Measurements from ENCODE around the gene POC1B. TPM values are rescaled to one million over a fixed set of nuclear protein-coding genes. Genes with fewer than 3 reads are reported as not detected.

POC1B gene
- total RNA-seq, 2 donors from 2014 or later = 18.3 to 35.8 TPM

DNA sequence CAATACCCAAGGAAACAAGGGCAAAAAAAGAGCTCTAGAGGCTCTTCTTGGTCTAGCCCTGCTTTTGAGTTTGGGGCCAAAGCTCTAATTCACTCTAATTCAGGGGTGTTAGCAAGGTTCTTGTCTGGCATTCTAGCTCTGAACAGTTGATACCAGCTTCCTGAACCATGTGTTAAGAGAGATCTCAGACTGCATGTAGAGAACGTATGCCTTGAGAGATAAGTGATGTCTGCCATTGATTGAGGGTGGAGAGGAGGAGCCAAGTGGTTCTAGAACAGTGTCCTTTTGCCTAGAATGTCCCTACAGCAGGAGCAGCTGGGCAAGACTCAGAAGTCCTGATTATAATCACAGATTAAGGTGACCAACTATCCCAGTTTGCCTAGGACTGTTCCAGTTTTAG is 18.2 kb upstream of the POC1B start:
- H3K9me3 Mint-ChIP-seq = no peaks in the 10 kb centered on the region
- ATAC-seq (no peak), DNase-seq (ENCODE audit: low spot score in 2 of 2) (no peak)
- no peaks in the 10 kb centered on the region for H3K36me3 Mint-ChIP-seq
- H3K27ac Mint-ChIP-seq = no peak overlapping the region

- H3K27ac Mint-ChIP-seq = no peak overlapping the region
- peak; percentile 84 to 86 for ATAC-seq
- H3K36me3 Mint-ChIP-seq = no peaks in the 10 kb centered on the region
- H3K9me3 Mint-ChIP-seq = no peaks in the 10 kb centered on the region
- peak in 1 of 2 donors; percentile 65 for DNase-seq (ENCODE audit: low spot score in 2 of 2)
Observed at GRCh38 chr12:89542912-89543592, 17.2 kb upstream of the POC1B start.

- Mint-ChIP-seq H3K36me3 (no peaks in the 10 kb centered on the region), H3K9me3 (no peaks in the 10 kb centered on the region), H3K27ac (no peak overlapping the region)
- no peak for ATAC-seq
- DNase-seq (ENCODE audit: low spot score in 2 of 2) = no peak
Observed at GRCh38 chr12:89542236-89542635, 16.4 kb upstream of the POC1B start.

DNA sequence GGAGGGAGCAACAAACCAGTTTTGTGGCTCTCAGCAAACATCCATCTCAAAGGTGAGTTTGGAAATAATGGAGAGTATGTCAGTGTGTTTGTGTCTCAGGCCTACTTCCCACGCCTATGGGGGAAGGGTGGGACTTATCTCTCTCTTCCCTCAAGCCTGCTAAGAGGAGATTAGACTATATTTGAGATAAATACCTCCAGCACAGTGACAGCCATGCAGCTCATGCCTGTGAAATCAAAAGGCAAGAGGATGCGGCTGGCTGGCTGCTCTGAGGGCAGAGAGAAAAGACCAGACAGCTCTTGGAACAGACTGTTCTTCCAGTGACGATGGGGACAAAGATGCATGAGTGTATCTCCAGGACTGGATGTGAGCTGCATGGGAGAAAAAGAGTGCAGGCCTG is 14.7 kb upstream of the POC1B start:
- no peaks in the 10 kb centered on the region for H3K36me3 Mint-ChIP-seq
- H3K9me3 Mint-ChIP-seq = no peaks in the 10 kb centered on the region
- DNase-seq (ENCODE audit: low spot score in 2 of 2) = no peak
- ATAC-seq = no peak
- no peak overlapping the region for H3K27ac Mint-ChIP-seq

DNA sequence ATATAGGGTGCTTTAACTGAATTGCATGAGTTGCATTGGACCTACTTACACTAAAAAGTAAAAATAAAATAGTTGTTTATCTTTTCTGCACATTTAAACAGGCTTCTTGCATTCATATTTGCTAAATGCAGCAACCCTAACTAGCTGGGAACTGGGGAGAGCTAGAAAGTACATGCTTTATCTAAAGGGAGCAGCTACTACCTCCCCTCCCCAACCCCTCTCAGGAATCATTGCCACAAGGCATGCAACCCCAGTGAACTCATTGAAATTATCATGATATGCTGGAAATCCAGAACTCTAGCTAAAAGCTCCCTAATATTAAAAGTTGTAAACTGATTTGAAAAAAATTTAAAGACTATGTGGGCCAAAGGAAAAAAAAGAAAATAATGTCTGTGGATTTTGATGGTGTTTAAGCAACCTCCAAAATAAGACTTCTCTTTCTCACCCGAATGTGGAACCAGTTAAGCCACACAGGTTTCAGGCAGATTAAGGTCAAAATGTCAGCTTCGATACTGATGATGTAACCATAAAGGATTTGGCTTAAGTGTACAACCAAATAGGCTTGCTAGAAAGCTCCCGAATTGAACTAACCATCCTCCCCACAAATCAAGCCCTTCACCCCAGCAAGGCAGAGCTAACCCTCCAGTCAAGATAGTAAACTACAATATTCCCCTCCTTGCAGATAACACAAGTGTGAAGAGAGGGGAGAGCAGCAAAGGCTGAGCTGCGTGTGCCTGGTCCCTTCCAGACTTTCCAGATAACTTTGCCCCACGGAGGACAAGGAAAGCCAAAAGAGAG is 13.8 kb upstream of the POC1B start:
- H3K36me3 Mint-ChIP-seq = no peaks in the 10 kb centered on the region
- ATAC-seq (no peak), DNase-seq (ENCODE audit: low spot score in 2 of 2) (no peak)
- H3K9me3 Mint-ChIP-seq = no peaks in the 10 kb centered on the region
- H3K27ac Mint-ChIP-seq = no peak overlapping the region

DNA sequence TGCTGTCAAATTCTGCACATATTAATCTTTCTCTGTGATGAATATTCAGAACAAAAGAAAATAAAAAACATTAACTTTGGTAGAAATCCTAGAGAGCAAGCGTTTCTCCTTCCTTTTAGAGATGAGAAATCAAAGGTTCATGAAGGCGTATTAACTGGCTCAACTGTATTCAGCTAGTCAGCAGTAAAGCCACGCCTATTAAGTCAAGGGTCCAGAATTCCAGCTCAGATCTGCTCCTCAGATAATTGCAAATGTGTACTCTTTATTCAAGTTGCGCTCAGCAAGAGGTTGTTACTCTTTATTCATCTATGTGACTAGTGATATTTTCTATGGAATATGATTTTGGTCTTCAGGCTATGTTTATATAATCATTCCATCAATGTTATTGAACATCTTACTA is 13.1 kb upstream of the POC1B start:
- ATAC-seq (no peak), DNase-seq (ENCODE audit: low spot score in 2 of 2) (no peak)
- no peaks in the 10 kb centered on the region for H3K36me3 Mint-ChIP-seq

GRCh38 chr12:89537389-89537788 is 11.5 kb upstream of the POC1B start:
- Mint-ChIP-seq H3K36me3 (no peaks in the 10 kb centered on the region), H3K27ac (no peak overlapping the region), H3K9me3 (no peaks in the 10 kb centered on the region)
- ATAC-seq = no peak
- DNase-seq (ENCODE audit: low spot score in 2 of 2) = no peak

More for the DNA sequence above, 13.1 kb upstream of the POC1B start:
- Mint-ChIP-seq H3K27ac (no peak overlapping the region), H3K9me3 (no peaks in the 10 kb centered on the region)

GRCh38 chr12:89529738-89530137 is 3.9 kb upstream of the POC1B start:
- H3K36me3 Mint-ChIP-seq = no peaks in the 10 kb centered on the region
- H3K9me3 Mint-ChIP-seq = no peaks in the 10 kb centered on the region
- ATAC-seq = no peak
- DNase-seq (ENCODE audit: low spot score in 2 of 2) = no peak
- no peak overlapping the region for H3K27ac Mint-ChIP-seq

GRCh38 chr12:89528434-89528833 is 2.6 kb upstream of the POC1B start:
- DNase-seq (ENCODE audit: low spot score in 2 of 2) (no peak), ATAC-seq (no peak)
- Mint-ChIP-seq H3K9me3 (no peaks in the 10 kb centered on the region), H3K36me3 (peaks cover 13% of the 10 kb centered on the region in 2 donors), H3K27ac (no peak overlapping the region)

DNA sequence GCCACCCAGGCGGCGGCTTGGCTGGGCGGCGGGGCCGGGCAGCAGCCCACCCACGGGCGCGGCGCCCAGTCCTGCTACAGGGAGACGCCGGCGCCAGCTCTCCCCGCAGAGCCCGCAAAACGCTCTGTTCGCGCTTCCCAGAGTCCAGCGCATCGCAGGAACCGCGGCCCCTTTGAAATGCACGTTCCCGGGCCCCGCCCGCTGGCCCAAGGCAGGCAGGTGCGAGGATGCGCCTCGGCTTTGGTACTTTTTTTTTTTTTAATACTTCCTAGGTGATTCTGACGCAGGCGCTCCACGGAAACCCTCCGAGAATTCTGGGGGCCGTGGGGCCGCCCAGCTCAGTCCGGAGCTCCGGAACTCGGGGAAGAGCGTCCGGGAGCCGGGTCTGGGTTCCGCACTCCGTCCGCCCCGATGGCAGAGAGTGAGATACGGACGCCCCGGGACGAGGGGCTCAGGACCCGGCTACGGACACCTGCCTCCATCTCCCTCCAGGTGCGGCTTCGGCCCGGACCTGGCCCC is 483 bp downstream of the POC1B start:
- ATAC-seq = peak; percentile 39 to 47
- peak overlapping the region; percentile 92 to 94 for H3K27ac Mint-ChIP-seq
- peaks cover 21 to 23% of the 10 kb centered on the region in 2 donors for H3K36me3 Mint-ChIP-seq
- H3K9me3 Mint-ChIP-seq = no peaks in the 10 kb centered on the region
- peak; percentile 47 to 64 for DNase-seq (ENCODE audit: low spot score in 2 of 2)

DNA sequence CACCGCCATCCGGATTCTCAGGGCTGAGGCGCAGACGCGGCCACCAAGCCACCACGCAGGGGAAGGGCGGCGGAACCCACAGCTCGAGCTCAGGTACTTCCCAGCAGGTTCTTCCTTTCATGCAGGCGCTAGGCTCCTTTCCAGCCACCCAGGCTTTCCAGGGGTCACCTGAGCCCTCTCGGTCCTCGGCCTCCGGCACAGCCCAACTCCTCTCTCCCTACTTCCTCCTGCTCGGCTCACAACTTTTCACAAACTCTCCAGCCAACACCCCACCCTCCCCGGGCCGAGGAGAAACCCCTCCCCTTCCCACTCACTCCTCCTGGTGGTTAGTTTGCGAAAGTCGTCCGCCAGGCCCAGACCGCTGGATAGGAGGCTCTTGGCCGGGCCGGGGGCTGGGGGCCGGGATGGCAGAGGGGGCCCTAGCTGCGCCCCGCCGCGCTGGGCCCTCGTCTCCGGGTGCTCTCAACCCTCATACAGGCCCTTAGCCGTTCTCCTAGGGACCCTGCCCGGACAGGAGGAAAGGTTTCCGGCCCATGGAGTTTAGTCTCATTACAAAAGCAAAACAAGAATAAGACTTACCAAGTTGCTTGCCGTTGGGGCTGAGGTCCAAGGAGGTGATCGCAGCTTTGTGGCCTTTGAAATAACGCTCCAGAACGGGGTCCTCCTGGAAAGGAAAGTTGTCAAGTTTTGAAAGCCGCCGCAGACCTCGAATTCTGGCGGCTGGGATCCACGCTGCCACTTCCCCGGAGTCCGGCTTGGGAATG is 1.1 kb downstream of the POC1B start, which contains the start of gene GALNT4:
Gene GALNT4, minus strand, starts transcription at position 256 of the 764 bp plus-strand sequence. Its CDS starts 247 bp downstream, at position 9.
- ATAC-seq (peak; percentile 72 to 73), DNase-seq (ENCODE audit: low spot score in 2 of 2) (peak; percentile 67 to 79)
- Mint-ChIP-seq H3K27ac (peak within 1 kb of the TSS; percentile 92 to 94), H3K36me3 (peaks cover 21 to 23% of the 10 kb centered on the region in 2 donors), H3K9me3 (no peaks in the 10 kb centered on the region)

DNA sequence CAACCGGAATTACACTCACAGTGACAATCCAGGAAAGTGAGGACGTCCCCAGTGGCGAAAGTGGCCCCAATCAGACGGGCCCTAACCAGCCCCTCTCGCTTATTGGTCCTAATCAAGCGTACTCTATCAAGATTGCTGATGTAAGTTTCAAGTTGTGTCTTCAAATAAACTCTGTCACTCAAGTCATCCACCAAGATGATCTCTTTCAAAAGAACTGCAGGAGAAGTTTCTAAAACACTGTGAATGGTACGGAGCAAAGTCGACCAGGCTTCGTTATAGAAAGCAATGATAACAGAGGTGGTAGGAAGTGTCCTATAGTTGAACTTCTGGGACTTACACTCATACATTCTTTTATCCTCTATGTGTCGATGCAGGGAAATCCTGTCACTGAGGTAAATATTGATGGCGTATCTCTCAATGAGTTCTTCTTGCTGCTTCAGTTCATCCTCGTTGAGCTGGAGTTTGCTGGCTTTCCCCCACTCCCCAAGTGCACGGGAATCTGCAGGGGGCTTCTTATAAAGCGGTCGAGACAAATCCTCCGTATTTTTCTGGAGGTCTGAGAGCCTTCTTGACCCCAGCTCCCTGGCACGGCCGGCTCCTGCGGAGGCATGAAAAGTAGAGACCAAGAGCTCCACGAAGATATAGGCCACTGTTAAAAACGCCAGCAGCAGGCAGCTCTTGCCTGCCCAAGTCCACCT is 1.9 kb downstream of the POC1B start:
- Mint-ChIP-seq H3K36me3 (peaks cover 21 to 23% of the 10 kb centered on the region in 2 donors), H3K27ac (peak overlapping the region; percentile 92 to 93), H3K9me3 (no peaks in the 10 kb centered on the region)
- ATAC-seq (no peak), DNase-seq (ENCODE audit: low spot score in 2 of 2) (no peak)

GRCh38 chr12:89523393-89523792 is 2.5 kb downstream of the POC1B start:
- no peak for DNase-seq (ENCODE audit: low spot score in 2 of 2)
- no peaks in the 10 kb centered on the region for H3K9me3 Mint-ChIP-seq
- peaks cover 21 to 23% of the 10 kb centered on the region in 2 donors for H3K36me3 Mint-ChIP-seq
- no peak for ATAC-seq
- no peak overlapping the region for H3K27ac Mint-ChIP-seq

GRCh38 chr12:89521364-89522223 is 4.3 kb downstream of the POC1B start:
- Mint-ChIP-seq H3K27ac (no peak overlapping the region), H3K36me3 (peaks cover 21 to 23% of the 10 kb centered on the region in 2 donors), H3K9me3 (no peaks in the 10 kb centered on the region)
- DNase-seq (ENCODE audit: low spot score in 2 of 2) = no peak
- no peak for ATAC-seq

DNA sequence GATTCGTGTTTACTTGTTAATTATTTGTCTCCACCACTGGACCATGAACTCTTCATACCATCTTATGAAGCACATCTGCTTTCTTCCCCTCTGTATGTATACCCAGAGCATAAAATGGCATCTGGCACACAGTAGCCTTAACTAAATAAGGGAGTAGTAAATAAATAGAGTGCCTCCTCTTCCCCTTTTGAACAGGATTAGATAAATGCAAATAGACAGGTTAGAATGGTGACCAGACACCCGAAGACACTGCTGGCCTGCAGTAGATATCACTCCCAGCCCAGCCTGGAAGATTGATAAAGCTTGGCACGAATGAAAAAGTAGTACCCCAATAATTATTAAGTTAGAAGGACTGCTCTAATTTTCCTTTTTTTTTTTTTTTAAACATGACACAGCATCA is 8.1 kb downstream of the POC1B start:
- H3K27ac Mint-ChIP-seq = no peak overlapping the region
- ATAC-seq (no peak), DNase-seq (ENCODE audit: low spot score in 2 of 2) (no peak)
- H3K36me3 Mint-ChIP-seq = peaks cover 2 to 3% of the 10 kb centered on the region in 2 donors
- H3K9me3 Mint-ChIP-seq = no peaks in the 10 kb centered on the region
